H1 (cell line): ENCODE measurements around the gene KLRD1. TPM values are rescaled to one million over a fixed set of nuclear protein-coding genes. Genes with fewer than 3 reads are reported as not detected.

Experiments used
- KDM5A ChIP-seq: fragments of 200-600 bp; IDR thresholded peaks from 2 replicates; pipeline ENCODE4 v1.7.1; 2012; ENCODE audit warnings: mild to moderate bottlenecking, low read length, inconsistent platforms, mixed read lengths
- polyA plus RNA-seq, 7 experiments: library from polyadenylated mRNA; depleted of rRNA in 3 of 7; stranded (reverse) in 5 of 7; unstranded in 2 of 7; fragments of >200 nt in 5 of 7; fragments of 200-250 nt in 2 of 7; gene quantifications; 1 replicate in 5 of 7; 2 replicates in 1 of 7; 4 replicates in 1 of 7; pipeline versions ENCODE4 v1.2.1 to v1.2.3, GENCODE V29; 2011 to 2013; ENCODE audit warnings: missing spikeins in 2 of 7, mixed read lengths in 2 of 7
- total RNA-seq: library from RNA; stranded (reverse); fragmentation: NEBNext Ultra II Directional; extraction: Animal tissue kit (Norgen Biotek cat#: 25700); gene quantifications from 2 replicates; pipeline ENCODE4 v1.2.1, GENCODE V29; 2021
- TF ChIP-seq, protein P1 (sequence below): fragments of 300-600 bp; sonication (generic); IDR thresholded peaks from 2 replicates; pipeline ENCODE4 v1.7.1; 2012; ENCODE audit warnings: low read length, moderate library complexity, mild to moderate bottlenecking, inconsistent platforms; ENCODE audit not compliant: insufficient replicate concordance

Gene KLRD1
- total and polyA plus RNA-seq, 2 of the 8 experiments (the other 6 are each of a cell fraction or from before 2014, with no cell fraction given) = under 0.01 to 0.06 TPM

DNA sequence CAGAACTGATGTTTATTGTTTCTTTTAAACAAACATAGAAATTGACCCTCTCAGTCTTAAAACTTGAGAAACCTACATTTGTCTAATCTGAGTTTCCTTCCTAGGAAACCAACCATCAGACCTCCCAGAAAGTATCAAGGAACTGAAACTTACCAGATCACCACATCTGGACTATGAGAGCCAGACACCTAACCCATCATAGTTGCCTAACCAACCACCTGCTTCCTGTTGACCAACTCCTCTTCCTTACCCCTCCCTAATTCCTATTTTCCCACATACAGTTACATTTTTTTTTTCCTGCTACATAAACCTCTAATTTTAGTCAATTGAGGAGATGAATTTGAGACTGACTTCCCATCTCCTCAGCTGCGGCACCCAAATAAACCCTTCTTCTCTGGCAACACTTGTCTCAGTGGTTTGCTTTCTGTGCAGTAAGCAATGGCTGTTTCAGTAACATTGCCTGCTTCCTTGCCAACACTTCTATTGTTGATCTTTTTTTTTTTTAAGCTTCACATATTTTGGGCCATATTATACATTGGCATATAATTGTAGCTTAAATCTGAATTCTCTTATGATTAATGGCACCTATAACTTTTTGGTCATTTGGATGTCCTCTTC, 34.3 kb downstream of the KLRD1 start (continued):
- TF ChIP-seq, protein P1, sequence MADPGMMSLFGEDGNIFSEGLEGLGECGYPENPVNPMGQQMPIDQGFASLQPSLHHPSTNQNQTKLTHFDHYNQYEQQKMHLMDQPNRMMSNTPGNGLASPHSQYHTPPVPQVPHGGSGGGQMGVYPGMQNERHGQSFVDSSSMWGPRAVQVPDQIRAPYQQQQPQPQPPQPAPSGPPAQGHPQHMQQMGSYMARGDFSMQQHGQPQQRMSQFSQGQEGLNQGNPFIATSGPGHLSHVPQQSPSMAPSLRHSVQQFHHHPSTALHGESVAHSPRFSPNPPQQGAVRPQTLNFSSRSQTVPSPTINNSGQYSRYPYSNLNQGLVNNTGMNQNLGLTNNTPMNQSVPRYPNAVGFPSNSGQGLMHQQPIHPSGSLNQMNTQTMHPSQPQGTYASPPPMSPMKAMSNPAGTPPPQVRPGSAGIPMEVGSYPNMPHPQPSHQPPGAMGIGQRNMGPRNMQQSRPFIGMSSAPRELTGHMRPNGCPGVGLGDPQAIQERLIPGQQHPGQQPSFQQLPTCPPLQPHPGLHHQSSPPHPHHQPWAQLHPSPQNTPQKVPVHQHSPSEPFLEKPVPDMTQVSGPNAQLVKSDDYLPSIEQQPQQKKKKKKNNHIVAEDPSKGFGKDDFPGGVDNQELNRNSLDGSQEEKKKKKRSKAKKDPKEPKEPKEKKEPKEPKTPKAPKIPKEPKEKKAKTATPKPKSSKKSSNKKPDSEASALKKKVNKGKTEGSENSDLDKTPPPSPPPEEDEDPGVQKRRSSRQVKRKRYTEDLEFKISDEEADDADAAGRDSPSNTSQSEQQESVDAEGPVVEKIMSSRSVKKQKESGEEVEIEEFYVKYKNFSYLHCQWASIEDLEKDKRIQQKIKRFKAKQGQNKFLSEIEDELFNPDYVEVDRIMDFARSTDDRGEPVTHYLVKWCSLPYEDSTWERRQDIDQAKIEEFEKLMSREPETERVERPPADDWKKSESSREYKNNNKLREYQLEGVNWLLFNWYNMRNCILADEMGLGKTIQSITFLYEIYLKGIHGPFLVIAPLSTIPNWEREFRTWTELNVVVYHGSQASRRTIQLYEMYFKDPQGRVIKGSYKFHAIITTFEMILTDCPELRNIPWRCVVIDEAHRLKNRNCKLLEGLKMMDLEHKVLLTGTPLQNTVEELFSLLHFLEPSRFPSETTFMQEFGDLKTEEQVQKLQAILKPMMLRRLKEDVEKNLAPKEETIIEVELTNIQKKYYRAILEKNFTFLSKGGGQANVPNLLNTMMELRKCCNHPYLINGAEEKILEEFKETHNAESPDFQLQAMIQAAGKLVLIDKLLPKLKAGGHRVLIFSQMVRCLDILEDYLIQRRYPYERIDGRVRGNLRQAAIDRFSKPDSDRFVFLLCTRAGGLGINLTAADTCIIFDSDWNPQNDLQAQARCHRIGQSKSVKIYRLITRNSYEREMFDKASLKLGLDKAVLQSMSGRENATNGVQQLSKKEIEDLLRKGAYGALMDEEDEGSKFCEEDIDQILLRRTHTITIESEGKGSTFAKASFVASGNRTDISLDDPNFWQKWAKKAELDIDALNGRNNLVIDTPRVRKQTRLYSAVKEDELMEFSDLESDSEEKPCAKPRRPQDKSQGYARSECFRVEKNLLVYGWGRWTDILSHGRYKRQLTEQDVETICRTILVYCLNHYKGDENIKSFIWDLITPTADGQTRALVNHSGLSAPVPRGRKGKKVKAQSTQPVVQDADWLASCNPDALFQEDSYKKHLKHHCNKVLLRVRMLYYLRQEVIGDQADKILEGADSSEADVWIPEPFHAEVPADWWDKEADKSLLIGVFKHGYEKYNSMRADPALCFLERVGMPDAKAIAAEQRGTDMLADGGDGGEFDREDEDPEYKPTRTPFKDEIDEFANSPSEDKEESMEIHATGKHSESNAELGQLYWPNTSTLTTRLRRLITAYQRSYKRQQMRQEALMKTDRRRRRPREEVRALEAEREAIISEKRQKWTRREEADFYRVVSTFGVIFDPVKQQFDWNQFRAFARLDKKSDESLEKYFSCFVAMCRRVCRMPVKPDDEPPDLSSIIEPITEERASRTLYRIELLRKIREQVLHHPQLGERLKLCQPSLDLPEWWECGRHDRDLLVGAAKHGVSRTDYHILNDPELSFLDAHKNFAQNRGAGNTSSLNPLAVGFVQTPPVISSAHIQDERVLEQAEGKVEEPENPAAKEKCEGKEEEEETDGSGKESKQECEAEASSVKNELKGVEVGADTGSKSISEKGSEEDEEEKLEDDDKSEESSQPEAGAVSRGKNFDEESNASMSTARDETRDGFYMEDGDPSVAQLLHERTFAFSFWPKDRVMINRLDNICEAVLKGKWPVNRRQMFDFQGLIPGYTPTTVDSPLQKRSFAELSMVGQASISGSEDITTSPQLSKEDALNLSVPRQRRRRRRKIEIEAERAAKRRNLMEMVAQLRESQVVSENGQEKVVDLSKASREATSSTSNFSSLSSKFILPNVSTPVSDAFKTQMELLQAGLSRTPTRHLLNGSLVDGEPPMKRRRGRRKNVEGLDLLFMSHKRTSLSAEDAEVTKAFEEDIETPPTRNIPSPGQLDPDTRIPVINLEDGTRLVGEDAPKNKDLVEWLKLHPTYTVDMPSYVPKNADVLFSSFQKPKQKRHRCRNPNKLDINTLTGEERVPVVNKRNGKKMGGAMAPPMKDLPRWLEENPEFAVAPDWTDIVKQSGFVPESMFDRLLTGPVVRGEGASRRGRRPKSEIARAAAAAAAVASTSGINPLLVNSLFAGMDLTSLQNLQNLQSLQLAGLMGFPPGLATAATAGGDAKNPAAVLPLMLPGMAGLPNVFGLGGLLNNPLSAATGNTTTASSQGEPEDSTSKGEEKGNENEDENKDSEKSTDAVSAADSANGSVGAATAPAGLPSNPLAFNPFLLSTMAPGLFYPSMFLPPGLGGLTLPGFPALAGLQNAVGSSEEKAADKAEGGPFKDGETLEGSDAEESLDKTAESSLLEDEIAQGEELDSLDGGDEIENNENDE = no peak
- no peak for TF ChIP-seq KDM5A
